ENCODE data around the gene SAMD14.

Gene SAMD14

GRCh38 chr17:50151041-50151936 is 21.3 kb upstream of the SAMD14 start:
- Histone ChIP-seq H3K27ac (peak overlapping the region; percentile 49 to 97 (median 95)), H3K9me3 (replicated peaks in 1 of 11) (no peaks in the 10 kb centered on the region), H3K4me1 (peaks cover 48 to 71% (median 56%) of the 10 kb centered on the region in 10 experiments), H3K36me3 (peaks cover 0 to 27% (median 19%) of the 10 kb centered on the region in 11 experiments; a peak in 16 of 22 replicates), H3K4me2 (peak overlapping the region; percentile 81 to 98 (median 96)), H3K27me3 (no peaks in the 10 kb centered on the region), H3K9ac (peak overlapping the region; percentile 94 to 99 (median 98)), H3K4me3 (peak overlapping the region; percentile 93 to 100 (median 99)), H4K20me1 (peaks cover 17 to 41% (median 30%) of the 10 kb centered on the region in 11 experiments)
- TF ChIP-seq Cebpa-rat (IDR thresholded peaks at IDR 0.05) = no peak

GRCh38 chr17:50150354-50151040 is 20.5 kb upstream of the SAMD14 start, which contains the start of gene PPP1R9B:
PPP1R9B (minus strand) TSS chr17:50150677; CDS start chr17:50150513, 164 bp downstream.
- Histone ChIP-seq H3K27ac (peak within 1 kb of the TSS; percentile 88 to 97 (median 95)), H3K4me2 (peak within 1 kb of the TSS; percentile 92 to 100 (median 98)), H3K36me3 (peaks cover 0 to 35% (median 27%) of the 10 kb centered on the region in 11 experiments; a peak in 18 of 22 replicates), H4K20me1 (peaks cover 25 to 49% (median 38%) of the 10 kb centered on the region in 11 experiments), H3K4me3 (peak within 1 kb of the TSS; percentile 93 to 100 (median 99)), H3K9me3 (replicated peaks in 1 of 11) (no peaks in the 10 kb centered on the region), H3K9ac (peak within 1 kb of the TSS; percentile 94 to 99 (median 98)), H3K27me3 (no peaks in the 10 kb centered on the region), H3K4me1 (peaks cover 49 to 71% (median 57%) of the 10 kb centered on the region in 10 experiments)
- no peak for TF ChIP-seq Cebpa-rat (IDR thresholded peaks at IDR 0.05)

GRCh38 chr17:50149417-50150353 is 19.7 kb upstream of the SAMD14 start:
- peak overlapping the region; percentile 93 to 100 (median 99) for H3K4me3 ChIP-seq
- no peaks in the 10 kb centered on the region for H3K9me3 ChIP-seq (replicated peaks in 1 of 11)
- peak overlapping the region; percentile 50 to 100 (median 98) for H3K4me2 ChIP-seq
- H3K36me3 ChIP-seq = peaks cover 8 to 44% (median 36%) of the 10 kb centered on the region in 11 experiments
- no peaks in the 10 kb centered on the region for H3K27me3 ChIP-seq
- peak overlapping the region; percentile 94 to 99 (median 98) for H3K9ac ChIP-seq
- H4K20me1 ChIP-seq = peaks cover 33 to 57% (median 46%) of the 10 kb centered on the region in 11 experiments
- peak overlapping the region; percentile 88 to 97 (median 95) for H3K27ac ChIP-seq
- TF ChIP-seq Cebpa-rat (IDR thresholded peaks at IDR 0.05) = no peak
- peaks cover 49 to 71% (median 57%) of the 10 kb centered on the region in 10 experiments for H3K4me1 ChIP-seq

GRCh38 chr17:50149091-50149416 is 19.1 kb upstream of the SAMD14 start:
- Histone ChIP-seq H3K4me2 (peak overlapping the region; percentile 50 to 100 (median 98)), H3K27ac (peak overlapping the region; percentile 88 to 97 (median 95)), H3K9ac (peak overlapping the region; percentile 94 to 99 (median 98))

GRCh38 chr17:50148226-50149090 is 18.5 kb upstream of the SAMD14 start:
- no peak for TF ChIP-seq Cebpa-rat (IDR thresholded peaks at IDR 0.05)
- Histone ChIP-seq H3K4me3 (peak overlapping the region; percentile 93 to 100 (median 99)), H3K4me2 (peak overlapping the region; percentile 94 to 100 (median 99)), H4K20me1 (peaks cover 46 to 69% (median 58%) of the 10 kb centered on the region in 11 experiments), H3K9ac (peak overlapping the region; percentile 94 to 99 (median 98)), H3K9me3 (replicated peaks in 1 of 11) (no peaks in the 10 kb centered on the region), H3K4me1 (peaks cover 49 to 69% (median 57%) of the 10 kb centered on the region in 10 experiments), H3K27ac (peak overlapping the region; percentile 51 to 97 (median 95); a peak in 21 of 22 replicates), H3K27me3 (no peaks in the 10 kb centered on the region), H3K36me3 (peaks cover 20 to 56% (median 48%) of the 10 kb centered on the region in 11 experiments)

More at GRCh38 chr17:50149091-50149416, 19.1 kb upstream of the SAMD14 start:
- Histone ChIP-seq H3K4me1 (peaks cover 49 to 71% (median 57%) of the 10 kb centered on the region in 10 experiments), H3K9me3 (replicated peaks in 1 of 11) (no peaks in the 10 kb centered on the region), H3K36me3 (peaks cover 14 to 50% (median 42%) of the 10 kb centered on the region in 11 experiments), H3K4me3 (peak overlapping the region; percentile 93 to 100 (median 99)), H4K20me1 (peaks cover 40 to 63% (median 52%) of the 10 kb centered on the region in 11 experiments), H3K27me3 (no peaks in the 10 kb centered on the region)
- no peak for TF ChIP-seq Cebpa-rat (IDR thresholded peaks at IDR 0.05)

- TF ChIP-seq Cebpa-rat (IDR thresholded peaks at IDR 0.05) = no peak
- peak overlapping the region; percentile 51 to 97 (median 95) for H3K27ac ChIP-seq
- H3K9ac ChIP-seq = peak overlapping the region; percentile 94 to 99 (median 98)
- peak overlapping the region; percentile 94 to 100 (median 99) for H3K4me2 ChIP-seq
- H3K4me3 ChIP-seq = peak overlapping the region; percentile 93 to 100 (median 99)
- no peaks in the 10 kb centered on the region for H3K9me3 ChIP-seq (replicated peaks in 1 of 11)
- no peaks in the 10 kb centered on the region for H3K27me3 ChIP-seq
- H3K36me3 ChIP-seq = peaks cover 26 to 62% (median 54%) of the 10 kb centered on the region in 11 experiments
- H3K4me1 ChIP-seq = peaks cover 49 to 66% (median 55%) of the 10 kb centered on the region in 10 experiments
- H4K20me1 ChIP-seq = peaks cover 52 to 76% (median 65%) of the 10 kb centered on the region in 11 experiments
These were observed 17.9 kb upstream of the SAMD14 start for GRCh38 chr17:50147841-50148225.

- Histone ChIP-seq H3K9ac (peak overlapping the region; percentile 94 to 99 (median 98)), H3K27ac (peak overlapping the region; percentile 40 to 97 (median 95)), H3K27me3 (no peaks in the 10 kb centered on the region), H4K20me1 (peaks cover 59 to 83% (median 72%) of the 10 kb centered on the region in 11 experiments), H3K36me3 (peaks cover 34 to 69% (median 61%) of the 10 kb centered on the region in 11 experiments), H3K9me3 (replicated peaks in 1 of 11) (no peaks in the 10 kb centered on the region), H3K4me1 (peaks cover 49 to 66% (median 55%) of the 10 kb centered on the region in 10 experiments), H3K4me2 (peak overlapping the region; percentile 94 to 100 (median 99)), H3K4me3 (peak overlapping the region; percentile 93 to 100 (median 99))
- TF ChIP-seq Cebpa-rat (IDR thresholded peaks at IDR 0.05) = no peak
These were observed 17.1 kb upstream of the SAMD14 start for GRCh38 chr17:50146927-50147665.

All from BLaER1 treated with 17β-estradiol and CSF1 and Interleukin-3, amounts not matched to agents 10 nM and 100 nM (cell line).